ENCODE data around the gene CCR5AS.
"Not testable (repeated sequence)": the region's sequence is repeated elsewhere in the genome, so short reads cannot be mapped to it uniquely, and the experiment has no call there.

Gene CCR5AS

DNA sequence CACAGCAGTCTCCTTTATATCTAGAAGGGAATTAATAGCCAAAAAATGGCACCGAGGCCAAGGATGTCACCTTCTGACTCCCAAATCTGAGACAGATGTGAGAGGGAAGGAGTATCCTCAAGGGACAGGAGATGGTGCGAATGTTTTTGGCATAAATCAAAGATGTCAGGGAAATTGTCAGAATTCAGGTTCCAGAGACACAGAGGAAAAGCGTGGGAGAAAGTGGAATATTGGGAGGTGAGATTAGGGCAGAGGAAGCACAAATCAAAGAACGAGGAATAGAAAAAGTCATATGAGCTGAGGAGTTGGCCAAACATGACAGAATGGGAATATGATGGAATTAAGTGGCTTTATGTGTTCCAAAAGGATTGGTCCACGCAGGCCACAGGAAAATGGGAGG, 6.0 kb downstream of the CCR5AS start:
- DNase-seq = no peak

DNA sequence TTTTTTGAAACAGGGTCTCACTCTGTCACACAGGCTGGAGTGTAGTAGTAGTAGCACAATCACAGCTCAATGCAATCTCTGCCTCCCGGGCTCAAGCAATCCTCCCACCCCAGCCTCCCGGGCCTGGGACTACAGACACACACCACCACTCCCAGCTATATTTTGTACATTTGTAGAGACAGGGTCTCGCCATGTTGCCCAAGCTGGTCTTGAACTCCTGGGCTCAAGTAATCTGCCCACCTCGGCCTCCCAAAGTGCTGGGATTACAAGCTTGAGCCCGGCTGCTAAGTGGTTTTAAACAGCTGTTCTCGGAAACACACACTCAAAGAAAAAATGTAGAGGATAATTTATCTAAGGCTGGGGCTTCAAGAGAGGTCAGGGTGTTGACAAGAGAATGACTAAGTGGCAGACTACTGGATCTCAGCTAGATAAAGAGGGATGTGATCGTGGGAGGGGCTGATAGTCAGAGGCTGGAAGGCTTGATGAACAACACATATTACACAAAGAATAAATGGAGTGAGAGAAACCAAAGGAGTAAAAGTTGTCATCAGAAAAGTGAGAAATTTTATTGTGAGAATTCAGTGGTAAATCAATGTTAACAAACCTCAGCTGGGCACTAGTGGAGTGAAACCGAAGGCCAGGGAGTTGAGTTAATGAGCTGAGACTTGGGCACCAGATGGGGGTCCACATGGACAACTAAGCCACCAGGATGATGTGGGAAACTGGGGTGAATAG, 6.7 kb downstream of the CCR5AS start:
- DNase-seq = no peak

DNA sequence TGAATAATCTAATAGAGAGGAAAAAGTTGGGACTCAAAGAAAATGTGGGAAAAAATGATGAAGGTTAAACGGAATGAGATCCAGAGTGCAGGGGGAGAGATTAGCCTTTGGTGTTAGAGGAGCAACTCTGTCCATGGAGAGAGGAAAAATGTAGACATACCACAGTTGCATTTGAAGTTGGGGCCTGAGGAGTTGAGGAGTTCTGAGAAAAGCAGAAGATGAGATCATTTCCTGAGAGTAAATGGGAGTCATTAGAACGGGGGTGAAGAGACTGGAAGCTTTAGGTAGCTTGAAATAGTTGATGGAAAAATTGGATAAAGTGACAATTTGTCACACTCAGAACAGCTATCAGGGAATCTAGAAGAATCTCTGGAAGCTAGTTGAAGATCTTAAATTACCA, 7.3 kb downstream of the CCR5AS start:
- DNase-seq = no peak

DNA sequence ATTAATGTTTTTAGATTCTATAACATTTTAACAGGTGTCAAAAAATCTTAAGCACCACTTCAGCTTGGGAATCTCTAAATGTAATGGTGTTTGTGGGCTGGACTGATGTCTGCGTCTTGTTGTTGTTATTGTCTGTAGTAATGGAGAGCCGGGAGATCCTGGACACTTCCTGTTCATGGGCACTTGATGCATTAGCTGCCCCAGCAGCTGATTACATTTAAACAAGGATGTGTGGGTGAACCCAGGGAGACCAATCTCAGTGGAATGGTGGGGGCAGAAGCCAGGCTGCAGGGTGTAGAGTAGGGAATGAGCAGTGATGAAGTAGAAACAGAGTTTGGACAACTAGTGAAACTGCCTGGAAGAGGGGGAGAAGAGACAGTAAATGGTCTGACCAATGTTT, 7.8 kb downstream of the CCR5AS start:
- no peak for DNase-seq

DNA sequence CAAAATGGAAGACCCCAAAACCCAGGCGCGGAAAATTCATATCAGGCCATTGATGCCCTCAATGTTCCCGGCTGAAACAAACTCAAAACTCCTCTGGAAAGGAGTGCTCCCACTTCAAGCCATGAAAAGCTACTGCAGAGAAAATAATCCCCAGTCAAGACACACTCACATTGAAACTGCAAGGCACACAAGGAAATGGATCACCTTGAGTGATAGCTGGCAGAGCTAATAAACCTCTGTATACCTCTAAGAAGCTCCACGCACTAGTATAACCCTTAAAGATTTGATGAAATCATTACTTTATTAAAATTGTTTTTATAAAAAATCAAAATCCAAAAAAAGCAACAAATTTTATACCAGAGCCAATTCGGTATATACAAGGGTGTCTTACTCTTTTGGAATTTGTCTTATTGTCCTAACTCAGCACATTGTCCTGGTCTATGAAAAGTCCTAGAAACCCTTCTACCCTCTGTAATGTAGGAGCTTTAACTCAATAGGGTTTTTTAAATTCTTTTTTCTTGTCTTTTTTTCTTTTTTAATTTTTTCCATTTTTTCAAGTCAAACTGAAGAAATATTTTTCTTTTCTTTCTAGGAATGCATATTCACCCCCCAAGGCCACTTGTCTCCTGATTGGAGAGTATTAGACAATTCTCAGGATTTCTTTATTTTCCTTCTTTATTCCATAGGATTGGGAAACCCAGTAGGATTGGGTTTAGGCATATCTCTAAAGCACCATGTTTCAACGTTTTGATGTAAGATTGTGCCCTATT, 8.5 kb downstream of the CCR5AS start:
- DNase-seq = no peak

DNA sequence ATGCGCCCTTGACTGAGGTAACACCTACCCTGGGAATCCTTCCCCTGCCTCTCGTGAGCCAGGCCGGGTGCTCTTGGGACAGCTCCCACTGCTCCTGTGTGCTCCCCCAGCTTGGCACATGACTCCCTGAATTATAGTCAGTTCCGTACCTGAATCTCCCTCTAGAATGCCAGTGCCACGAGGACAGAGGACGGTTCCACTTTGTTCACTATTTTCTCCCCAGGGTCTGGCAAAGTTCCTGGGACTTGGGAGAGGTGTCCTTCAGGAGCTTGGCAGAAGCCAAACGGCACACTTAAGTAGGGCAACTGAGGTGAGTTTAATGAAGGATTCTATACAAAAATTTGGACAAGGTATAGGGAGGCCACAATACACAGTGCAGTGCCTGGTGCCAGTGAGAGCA, 9.8 kb downstream of the CCR5AS start:
- no peak for DNase-seq

DNA sequence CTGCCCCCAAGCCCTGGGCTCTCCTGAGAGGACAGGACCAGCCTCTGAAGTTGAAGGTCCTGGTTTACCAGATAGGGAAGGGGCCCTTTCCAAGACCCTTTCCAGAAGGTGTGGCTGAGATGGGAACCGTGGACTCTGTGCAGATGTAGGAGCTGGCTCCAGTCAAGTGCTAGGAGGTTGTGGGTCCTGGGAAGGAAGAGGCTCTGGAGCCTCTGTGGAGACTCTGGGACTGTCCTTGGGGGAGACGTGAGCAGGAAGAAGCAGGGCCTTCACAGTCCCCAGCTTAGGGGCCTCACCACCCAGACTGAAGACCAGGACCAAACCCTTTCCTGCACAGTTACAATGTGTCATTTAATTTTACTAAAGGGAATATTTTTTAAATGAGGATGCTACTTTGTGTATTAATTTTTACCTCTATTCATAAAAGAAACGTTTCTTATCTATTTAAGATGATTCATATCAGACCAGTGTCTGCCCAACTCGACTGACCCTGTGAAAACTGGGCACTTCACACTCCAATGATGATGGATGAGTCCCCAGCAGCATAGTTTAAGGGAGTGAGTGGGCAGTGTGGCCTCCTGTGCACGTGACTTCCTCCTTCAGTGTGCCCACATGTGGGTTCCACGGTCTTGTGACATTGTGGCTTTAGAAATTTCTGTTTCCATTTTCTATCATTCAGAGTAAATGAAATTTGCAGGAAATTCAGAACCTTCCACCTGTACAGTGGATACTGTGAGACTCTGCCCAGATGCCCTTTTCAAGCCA, 10.9 kb downstream of the CCR5AS start:
- no peak for DNase-seq

DNA sequence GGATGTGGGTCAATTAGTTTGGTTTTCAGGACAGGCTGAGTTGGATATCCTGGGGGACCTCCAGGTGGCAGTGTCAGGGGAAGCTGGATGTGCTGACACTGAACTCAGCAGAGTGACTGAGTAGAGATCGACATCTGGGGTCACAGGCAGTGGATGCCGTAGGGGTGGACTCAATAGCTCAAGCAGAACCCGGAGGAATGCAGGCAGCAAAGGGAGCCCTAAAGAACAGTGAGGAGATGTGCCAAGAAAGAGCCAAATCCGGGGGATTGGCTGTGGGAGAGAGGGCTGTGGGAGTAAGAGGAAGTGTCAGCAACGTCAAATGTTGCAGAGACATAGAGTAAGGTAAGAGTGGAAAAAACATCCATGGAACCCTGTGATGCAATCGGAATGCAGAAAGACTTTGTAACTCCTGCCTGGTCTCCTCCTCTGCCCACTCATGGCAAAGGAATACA, 11.6 kb downstream of the CCR5AS start:
- DNase-seq = no peak

DNA sequence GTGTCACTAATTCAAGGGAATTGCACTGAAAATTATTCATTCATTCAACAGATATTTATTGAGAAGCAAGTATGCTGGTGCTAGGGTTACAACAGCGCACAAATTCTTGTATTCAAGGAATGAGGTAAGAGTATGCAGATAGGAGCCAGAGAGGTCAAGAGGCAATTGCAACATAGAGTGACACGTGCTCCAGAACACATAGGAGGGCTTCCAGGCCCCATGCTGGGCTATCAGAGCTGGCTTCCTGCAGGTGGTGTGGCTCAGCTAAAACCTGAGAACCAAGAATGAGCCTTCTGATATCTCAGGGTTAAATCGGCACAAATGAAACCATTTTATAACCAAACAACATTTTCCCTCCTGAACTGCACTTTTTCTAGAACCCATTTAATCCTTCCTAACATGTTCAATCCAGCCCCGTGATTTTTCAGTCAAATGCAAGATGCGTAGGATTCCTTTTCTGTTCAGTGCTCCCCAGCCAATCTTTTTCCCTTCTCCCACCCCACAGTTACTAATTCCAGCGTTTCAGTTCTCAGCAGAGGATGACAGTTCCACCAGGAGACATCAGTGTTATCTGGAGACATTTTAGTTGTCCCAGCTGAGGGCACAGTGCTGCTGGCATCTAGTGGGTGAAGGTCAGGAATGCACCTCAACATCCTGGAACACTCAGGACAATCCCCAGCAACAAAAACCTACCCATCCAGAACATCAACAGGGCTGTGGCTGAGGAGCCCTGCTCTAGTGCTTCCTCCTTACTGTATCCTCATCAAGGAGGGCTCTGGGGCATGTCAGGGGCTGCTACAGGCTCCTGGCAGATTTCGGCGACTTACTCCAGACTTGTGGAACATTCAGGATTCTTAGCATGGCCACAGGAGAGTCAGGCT, 13.1 kb downstream of the CCR5AS start:
- DNase-seq = no peak

DNA sequence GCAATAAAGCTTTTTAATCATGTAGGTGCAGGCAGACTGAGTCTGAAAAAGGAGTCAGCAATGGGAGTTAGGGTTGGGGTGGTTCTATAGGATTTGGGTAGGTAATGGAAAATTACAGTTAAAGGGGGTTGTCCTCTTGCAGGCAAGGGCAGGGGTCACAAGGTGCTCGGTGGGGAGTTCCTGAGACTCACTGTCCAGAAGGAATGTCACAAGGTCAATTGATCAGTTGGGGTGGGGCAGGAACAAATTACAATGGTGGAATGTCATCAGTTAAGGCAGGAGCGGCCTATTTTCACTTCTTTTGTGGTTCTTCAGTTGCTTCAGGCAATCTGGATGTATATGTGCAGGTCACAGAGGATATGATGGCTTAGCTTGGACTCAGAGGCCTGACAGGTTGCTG, 13.9 kb downstream of the CCR5AS start:
- DNase-seq = no peak

DNA sequence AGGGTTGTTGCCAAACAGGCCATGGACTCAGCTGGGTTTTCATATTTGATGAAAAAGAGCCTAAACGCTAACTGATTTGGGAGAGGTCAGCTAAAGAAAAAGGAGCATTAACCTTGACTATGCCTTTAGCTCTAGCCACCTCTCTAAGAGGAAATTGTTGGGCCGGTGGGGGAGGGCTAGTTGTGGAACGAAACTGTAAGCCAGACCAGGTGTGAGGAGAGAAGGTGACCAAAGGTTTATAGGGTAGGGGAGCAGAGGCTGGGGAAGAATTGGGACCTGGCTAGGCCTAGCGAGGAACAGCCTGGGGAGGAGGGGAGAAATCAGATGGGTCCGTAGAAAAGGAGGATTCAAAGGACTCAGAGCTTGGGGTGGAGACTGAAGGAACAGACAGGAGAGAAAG, 15.3 kb downstream of the CCR5AS start:
- not testable (repeated sequence) for DNase-seq

DNA sequence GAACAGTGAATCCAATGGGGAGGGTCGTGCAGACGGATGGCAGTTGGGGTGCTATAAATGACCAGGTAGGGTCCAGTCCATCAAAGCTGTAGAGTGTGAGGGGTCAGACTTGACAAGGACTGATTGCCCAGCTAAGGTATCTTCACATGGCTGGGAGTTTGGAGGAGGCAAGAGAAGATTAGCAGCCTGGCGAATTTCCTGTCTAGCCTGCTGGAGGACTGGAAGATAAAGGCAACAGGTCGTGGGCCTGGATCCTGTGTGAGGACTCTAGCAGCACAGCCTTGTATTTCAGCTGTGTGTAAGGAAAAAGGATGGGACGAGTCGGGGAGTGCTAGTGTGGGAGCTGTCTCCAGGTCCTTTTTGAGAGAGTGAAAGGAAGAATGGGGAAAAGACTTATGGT, 17.6 kb downstream of the CCR5AS start:
- DNase-seq = no peak

DNA sequence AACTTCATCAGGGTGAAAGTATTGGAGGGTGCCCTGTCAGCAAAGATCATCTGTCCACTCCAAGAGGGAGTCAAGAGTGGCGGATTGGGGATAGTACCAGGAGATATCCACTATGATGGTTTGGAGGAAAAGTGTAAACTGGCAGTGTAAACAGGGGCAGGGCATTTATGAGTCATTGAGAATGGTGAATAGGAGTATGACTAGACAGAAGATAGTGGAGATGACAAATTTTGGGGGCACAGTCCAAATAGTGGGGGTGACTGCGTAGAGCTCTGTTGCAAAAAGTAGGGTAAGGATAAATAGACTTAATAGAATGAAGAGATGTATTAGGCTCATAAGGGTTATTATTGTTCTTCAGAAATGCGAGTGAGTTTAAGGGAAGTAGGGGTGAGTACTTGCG, 18.0 kb downstream of the CCR5AS start:
- not testable (repeated sequence) for DNase-seq

DNA sequence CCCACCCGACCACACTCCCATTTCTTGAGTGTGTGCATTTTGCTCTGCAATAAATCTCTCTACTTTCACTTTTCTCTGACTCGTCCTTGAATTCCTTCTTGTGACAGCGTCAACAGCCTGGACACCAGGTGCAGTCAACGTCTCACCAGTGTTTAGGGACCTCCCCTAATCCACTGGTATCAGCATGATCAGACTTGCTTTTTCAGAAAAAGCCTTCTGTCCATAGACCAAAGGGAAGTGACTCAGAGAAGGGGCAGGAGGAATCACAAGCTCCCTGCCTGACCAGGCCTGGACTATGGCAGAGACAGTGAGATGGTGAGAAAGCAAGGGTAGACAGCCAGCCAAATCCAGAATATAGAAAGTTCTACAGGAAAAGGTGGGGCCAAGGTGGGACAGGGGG, 20.7 kb downstream of the CCR5AS start:
- no peak for DNase-seq

DNA sequence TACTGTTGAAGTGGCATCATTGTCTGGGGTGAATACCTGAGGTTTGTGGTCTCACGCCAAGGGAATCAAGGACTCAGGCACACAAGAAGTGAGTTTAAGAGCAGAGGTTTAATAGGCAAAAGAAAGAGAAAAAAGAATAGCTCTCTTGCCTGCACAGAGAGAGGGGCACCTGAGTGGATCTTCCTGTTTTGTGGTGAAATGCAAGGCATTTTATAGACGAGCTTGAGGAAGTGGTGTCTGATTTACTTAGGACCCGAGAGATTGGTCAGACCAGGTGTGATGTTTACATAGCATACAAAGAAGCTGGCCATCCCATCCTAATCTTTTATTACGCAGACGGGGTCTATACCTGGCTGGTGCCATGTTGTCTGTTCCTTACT, 22.9 kb downstream of the CCR5AS start:
- no peak for DNase-seq

DNA sequence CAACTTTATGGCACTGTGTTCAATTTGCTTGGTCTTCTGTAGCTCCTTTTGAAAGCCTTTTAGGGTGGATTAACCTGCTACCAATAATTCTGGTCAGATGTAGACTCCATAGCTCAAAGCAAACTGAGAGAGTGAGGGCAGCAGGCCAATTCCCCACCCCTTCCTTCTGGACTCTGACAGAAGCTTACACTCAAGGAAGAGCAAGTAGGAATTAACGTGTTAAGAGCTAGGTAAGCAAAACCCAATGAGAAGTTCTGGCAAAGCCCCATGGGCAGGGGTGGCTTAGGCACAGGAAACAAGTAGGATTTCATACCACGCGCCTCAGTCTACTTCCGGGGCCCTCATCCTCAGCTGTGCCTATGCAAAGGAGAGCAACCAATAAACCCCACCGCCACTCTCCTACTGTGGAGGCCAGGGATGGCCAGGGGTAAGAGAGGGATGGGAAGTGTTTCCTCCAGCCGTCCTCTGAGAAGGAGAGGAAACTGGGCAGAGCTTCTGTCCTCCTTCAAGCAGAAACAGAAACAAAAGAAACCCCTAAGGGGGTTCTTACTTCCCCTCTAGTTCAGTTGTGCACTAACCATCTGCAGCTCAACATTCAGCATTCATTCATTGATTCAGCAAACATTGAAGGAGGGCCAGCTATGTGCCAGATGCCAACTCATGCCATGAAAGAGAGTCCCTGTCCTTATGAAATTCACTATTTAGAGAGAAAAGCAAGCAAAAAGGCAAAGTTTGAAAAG, 23.5 kb downstream of the CCR5AS start:
- no peak for DNase-seq

DNA sequence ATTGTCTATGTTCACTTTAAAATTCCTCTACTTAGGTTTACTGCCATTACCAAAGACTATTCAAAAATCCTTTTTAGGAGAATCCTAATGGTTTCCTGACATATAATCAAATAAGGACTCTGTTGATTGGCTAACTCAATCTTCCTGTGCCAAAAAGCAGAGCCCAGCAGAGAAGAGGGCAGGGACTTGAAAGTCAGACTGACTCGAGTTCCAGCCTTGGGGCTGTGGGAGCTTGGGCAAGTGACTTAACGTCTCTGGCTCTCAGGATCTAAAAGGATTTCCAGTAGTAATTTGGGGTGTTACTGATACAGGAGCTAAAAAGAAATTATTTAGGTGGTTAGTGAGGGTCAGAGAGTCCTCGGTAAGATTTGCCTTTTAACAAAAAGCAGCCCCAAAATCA, 25.2 kb downstream of the CCR5AS start:
- no peak for DNase-seq

DNA sequence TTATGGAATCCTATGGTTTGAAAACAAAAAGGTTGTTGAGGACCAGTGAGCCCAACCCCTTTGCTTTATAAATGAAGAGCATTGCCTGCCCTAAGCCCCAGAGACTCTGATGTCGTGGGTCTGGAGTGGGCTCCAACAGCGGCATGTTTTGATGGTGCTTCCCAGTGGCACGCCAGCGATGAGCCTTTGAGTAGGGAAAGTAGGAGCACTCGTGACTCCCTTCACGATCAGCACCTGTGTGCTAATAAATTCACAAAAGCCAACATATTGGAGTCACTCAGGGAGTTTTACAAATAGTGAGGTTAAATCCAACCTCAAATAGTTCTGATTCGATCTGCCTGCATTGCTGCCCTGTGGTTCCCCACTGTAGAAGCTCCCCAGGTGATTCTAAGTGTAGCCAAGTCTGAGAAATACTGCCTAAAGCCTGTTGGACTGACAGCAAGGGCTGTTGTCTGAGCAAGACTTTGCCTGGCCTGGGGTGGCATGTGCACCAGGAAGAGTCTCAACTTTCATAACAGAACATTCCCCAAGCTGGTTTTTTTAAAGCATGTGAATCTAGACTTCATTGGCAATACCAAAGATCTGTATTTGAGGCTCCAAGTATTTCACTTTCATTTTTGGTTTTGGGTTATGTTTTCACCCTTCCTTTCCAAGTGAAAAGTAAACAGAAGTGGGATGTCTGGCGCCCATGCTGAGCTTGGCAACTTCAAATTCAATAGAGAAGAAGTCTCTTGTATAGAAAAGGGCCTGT, 26.2 kb downstream of the CCR5AS start:
- no peak for DNase-seq

DNA sequence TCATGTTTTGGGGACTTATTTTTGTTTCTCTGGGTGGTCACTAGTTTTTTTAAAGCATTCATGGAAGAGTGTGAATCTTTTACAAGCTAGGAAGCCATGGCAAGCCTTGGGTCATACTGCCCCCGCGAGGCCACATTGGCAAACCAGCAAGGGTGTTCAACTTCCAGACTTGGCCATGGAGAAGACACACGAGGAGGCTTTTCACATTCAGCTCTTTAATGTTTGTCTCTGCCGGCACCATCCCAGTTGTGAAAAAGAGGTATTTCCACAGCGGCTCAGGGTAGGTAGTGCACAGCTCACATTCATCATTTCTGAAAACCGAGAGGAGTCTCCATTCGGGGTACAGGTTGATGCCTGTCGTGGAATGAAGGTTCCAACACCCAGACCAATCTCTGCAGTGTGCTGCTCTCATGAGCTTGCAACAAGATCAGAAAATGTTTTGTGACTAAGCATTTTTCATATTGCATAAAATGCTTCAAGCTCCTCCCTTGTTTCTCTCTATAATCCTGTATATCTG, 28.4 kb downstream of the CCR5AS start:
- peak; percentile 75 for DNase-seq

DNA sequence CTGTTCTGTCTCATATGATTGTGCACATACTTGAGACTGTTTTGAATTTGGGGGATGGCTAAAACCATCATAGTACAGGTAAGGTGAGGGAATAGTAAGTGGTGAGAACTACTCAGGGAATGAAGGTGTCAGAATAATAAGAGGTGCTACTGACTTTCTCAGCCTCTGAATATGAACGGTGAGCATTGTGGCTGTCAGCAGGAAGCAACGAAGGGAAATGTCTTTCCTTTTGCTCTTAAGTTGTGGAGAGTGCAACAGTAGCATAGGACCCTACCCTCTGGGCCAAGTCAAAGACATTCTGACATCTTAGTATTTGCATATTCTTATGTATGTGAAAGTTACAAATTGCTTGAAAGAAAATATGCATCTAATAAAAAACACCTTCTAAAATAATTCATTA, 31.1 kb downstream of the CCR5AS start:
- no peak for DNase-seq

DNA sequence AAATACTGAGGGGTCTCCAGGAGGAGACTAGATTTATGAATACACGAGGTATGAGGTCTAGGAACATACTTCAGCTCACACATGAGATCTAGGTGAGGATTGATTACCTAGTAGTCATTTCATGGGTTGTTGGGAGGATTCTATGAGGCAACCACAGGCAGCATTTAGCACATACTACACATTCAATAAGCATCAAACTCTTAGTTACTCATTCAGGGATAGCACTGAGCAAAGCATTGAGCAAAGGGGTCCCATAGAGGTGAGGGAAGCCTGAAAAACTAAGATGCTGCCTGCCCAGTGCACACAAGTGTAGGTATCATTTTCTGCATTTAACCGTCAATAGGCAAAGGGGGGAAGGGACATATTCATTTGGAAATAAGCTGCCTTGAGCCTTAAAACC, 31.6 kb downstream of the CCR5AS start:
- DNase-seq = no peak

Data from CD4-positive, alpha-beta T cell treated with Interleukin-17A for 4 hours (primary cell).